ENCODE results near the gene GPRIN2.

DNA sequence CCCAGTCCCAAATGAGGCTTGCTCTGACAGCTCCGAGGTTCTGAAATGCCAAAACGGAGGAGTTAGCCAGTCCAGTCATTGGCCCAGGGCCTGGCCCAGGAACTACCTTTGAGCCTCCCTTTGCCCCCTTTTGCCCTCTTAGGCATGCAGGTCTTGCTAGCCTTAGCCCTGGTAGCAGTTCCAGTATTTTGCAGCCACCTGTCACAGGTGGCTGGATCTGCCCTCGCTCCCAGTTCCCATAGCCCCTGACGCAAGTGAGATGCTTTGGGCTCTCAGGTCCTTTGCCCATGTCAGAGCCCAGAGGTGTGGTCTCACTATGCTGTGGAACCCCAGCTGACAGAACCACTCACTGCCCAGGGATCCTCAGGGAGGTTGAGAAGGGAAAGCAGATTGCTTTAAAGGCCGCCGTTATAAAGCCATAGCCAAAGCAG lies 42.0 kb downstream of the GPRIN2 start:
- TF ChIP-seq ZNF274 (IDR thresholded peaks at IDR 0.05; ENCODE audit: low read depth, low read length), result no peak
- TF ChIP-seq SUZ12 (IDR thresholded peaks at IDR 0.05; ENCODE audit: extremely low read depth, insufficient read depth, insufficient read length), result no peak

Measured in NT2/D1 (cell line).